T-helper 2 cell (primary cell): Measurements from ENCODE around the gene GALR3.

Experiments
- DNase-seq, 5 experiments: peaks; one replicate each; pipeline versions ENCODE4 v3.0.0 to v3.0.0-alpha.2; 2012 to 2022

Gene GALR3

DNA sequence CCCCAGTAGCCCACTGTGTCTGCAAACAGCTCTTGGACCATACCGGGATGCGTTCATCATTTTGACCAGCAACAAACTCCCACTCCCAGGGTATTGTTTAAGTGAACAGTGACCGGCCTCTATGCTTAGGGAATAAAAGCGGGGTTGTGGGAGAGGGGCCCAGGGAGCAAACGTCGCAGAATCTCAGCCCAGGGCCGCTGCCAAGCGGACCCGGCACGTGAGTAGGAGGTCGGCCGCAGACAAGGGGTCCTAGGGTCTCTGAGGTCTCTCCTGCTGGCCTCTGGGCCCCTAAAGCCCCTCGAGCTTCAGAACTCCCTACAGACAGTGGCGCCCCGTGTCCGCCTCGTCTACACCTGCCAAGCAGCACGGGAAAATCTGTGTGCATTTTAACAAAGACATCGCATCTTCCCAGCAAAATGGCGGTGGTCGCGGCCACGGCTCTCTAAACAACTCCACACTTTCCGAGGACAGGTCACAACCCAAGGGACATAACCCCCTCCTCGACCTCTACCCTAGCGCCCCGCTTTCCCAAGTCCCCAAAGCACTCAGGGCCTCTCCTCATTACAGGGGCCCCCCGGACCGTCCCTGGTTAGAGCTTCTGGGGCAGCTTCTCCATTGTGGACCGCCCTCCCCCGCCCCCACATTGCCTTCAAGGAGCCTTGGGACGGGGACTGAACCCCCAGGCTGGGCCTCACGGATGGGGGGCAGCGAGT, 19.4 kb upstream of the GALR3 start:
- DNase-seq, result no peak

DNA sequence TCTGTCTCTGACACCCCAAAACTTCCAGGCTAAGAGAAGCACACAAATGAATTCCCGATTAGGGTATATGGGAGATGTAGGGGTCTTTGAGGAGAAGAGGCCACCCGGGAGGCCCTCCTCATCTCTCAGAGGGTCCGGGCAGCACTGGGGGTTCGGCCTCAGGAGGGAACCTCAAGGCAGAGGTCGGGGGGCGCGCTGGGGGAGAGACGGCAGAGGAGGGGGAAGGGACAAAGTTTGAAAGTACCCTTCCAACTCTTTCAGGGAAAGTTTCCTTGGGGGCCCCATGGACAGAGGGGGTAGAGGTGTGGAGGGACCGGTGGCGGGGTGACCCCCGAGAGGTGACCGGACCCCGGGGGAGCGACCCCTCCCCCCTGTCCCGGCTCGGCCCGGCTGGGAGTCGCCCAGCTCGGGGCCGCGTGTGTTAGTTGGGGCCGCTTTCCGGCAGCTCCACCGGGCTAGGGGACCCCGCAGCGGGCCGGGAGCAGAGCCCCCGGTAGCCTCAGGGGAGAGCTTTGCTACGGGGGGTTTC, 18.8 kb upstream of the GALR3 start:
- no peak for DNase-seq

DNA sequence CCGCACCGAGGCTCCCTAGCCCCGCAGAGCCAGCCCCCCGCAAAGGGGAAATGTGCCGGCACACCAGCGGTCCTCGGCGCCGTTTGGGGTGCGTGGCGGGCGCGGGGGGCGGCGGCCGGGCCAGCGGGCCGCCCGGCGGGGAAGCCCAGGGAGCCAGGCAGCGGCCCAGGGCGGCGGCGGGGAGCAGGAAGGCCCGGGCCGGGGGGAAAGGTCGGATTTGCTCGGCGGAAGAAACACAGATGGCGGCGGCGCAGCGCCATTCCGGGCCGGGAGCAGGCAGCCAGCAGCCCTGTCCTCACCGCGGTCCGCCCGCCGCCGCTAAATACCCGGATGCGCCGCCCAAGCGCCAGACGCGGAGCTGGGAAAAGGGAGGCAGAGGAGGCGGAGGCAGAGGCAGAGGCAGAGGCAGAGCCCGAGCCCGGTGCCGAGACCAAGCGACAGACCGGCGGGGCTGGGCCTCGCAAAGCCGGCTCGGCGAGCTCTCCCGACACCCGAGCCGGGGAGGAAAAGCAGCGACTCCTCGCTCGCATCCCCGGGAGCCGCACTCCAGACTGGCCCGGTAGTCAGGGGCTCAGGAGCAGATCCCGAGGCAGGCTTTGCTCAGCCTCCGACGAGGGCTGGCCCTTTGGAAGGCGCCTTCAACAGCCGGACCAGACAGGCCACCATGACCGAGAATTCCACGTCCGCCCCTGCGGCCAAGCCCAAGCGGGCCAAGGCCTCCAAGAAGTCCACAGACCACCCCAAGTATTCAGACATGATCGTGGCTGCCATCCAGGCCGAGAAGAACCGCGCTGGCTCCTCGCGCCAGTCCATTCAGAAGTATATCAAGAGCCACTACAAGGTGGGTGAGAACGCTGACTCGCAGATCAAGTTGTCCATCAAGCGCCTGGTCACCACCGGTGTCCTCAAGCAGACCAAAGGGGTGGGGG, 18.0 kb upstream of the GALR3 start:
- DNase-seq, result peak; percentile 38 to 84 (median 50)

DNA sequence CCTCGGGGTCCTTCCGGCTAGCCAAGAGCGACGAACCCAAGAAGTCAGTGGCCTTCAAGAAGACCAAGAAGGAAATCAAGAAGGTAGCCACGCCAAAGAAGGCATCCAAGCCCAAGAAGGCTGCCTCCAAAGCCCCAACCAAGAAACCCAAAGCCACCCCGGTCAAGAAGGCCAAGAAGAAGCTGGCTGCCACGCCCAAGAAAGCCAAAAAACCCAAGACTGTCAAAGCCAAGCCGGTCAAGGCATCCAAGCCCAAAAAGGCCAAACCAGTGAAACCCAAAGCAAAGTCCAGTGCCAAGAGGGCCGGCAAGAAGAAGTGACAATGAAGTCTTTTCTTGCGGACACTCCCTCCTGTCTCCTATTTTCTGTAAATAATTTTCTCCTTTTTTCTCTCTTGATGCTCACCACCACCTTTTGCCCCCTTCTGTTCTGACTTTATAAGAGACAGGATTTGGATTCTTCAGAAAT, 17.3 kb upstream of the GALR3 start:
- DNase-seq, result no peak

DNA sequence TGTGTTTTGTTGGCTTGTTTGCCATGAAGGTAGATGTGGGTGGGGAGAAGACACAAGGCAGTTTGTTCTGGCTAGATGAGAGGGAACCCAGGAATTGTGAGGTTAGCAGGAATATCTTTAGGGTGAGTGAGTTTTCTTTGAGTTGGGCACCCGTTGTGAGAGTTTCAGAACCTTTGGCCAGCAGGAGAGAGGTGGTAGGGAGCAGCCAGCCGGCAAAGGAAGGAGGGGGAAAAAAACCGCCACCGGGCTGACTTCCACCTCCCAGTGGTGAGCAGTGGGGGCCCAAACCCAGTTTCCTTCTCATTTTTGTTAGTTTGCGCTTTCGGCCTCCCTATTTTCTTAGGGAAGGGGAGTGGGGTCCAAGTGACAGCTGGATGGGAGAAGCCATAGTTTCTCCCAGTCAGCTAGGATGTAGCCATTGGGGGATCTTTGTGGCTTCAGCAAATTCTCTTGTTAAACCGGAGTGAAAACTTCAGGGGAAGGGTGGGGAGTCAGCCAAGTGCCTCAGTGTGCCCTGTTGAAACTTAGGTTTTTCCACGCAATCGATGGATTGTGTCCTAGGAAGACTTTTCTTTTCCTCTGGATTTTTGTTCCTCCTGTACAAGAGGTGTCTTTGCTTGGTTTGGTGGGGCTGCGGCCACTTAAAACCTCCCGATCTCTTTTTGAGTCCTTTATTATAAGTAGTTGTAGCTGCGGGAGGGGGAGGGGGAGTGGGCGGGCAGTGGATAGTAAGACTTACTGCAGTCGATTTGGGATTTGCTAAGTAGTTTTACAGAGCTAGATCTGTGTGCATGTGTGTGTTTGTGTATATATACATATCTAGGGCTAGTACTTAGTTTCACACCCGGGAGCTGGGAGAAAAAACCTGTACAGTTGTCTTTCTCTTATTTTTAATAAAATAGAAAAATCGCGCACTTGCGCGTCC, 16.5 kb upstream of the GALR3 start:
- peak in 1 of 5 experiments; percentile 32 for DNase-seq

DNA sequence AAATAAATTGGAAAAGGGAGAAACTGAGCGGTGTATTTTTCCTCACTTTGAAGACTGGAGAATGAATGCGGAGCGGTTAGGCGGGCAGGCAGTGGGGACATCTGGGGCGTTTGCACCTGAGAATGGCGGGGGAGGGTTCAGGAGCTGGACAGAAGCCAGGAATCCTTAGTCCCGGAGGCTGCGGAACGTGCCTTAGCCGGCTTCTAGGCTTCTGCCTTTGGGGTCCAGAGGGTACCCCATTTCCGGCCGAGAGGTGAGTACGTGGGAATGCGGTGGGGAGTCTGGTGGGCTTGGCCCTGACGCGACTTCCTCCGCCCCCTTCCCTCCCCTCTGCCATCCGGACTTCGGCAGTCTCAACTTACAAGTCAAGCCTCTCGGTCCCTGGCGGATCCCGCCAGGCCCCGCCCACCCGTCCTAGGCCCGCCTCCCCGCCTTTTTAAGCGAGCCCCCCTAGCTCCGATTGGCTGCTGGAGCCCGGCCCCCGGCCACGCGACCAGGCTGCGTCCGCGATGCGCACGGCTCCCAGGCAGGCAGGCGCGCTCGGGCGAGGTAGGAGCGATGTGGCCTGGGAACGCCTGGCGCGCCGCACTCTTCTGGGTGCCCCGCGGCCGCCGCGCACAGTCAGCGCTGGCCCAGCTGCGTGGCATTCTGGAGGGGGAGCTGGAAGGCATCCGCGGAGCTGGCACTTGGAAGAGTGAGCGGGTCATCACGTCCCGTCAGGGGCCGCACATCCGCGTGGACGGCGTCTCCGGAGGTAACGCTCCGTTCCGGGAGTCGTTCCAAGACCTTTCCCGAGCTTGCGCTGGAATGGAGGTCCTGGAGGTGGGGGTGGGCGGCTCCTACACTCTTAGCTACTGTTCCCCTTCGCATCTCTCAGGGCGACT, 15.5 kb upstream of the GALR3 start, which contains the start of gene GCAT:
Gene GCAT (plus strand): TSS at position 525 of the 884 bp plus-strand sequence. CDS start 34 bp downstream, at position 559.
- peak; percentile 66 to 95 (median 75) for DNase-seq

DNA sequence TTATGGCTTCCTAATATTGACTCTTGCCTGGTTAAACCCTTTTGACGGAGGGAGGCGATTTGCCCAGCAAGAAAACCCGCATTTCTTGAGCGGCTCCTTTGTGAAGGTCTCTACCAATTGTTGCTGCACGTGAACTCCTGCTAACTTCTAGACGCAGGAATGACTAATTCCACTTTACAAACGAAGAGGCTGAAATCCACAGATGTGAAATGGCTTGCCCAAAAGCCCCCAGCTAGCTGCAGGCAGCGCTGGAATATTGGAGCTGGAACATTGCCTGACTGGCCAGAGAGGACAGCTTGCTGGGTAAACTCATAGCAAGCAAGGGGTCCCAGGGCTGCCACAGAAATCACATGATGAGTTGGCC, 14.9 kb upstream of the GALR3 start:
- DNase-seq, result no peak

DNA sequence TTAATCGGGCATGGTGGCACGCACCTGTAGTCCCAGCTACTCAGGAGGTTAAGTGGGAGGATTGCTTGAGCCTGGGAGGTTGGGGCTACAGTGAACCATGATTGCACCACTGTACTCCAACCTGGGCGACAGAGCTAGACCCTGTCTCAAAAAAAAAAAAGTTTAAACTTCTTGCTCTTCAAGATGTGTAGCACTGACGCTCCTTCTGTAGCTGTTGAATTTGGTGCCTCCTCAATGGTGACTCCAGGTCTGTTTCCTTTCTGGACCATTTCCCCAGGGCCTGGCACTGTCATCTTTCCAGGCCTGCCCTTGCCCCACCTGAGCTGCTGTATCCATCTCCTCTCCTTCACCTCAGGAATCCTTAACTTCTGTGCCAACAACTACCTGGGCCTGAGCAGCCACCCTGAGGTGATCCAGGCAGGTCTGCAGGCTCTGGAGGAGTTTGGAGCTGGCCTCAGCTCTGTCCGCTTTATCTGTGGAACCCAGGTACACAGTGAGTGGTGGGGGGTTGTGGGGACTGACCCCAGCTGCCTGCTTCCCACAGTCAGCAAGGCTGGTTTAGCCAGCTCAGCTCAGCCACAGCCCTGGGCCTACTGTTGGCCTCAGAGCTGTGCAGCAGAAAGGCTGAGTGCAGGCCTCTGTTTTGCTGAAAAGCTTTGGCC, 13.4 kb upstream of the GALR3 start:
- DNase-seq, result no peak

DNA sequence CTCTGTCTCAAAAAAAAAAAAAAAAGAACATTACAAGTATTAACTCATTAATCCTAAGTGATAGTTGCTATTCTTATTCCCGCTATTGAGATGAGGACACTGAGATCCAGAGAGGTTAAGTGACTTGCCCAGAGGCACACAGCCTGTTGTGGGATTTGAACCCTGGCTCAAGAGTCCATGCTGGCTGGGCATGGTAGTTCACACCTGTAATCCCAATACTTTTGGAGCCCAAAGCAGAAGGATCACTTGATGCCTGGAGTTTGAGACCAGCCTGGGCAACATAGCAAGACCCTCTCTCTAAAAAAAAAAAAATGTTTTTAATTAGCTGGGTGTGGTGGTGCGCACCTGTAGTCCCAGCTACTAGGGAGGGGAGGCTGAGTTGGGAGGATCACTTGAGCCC, 11.3 kb upstream of the GALR3 start:
- DNase-seq, result no peak

DNA sequence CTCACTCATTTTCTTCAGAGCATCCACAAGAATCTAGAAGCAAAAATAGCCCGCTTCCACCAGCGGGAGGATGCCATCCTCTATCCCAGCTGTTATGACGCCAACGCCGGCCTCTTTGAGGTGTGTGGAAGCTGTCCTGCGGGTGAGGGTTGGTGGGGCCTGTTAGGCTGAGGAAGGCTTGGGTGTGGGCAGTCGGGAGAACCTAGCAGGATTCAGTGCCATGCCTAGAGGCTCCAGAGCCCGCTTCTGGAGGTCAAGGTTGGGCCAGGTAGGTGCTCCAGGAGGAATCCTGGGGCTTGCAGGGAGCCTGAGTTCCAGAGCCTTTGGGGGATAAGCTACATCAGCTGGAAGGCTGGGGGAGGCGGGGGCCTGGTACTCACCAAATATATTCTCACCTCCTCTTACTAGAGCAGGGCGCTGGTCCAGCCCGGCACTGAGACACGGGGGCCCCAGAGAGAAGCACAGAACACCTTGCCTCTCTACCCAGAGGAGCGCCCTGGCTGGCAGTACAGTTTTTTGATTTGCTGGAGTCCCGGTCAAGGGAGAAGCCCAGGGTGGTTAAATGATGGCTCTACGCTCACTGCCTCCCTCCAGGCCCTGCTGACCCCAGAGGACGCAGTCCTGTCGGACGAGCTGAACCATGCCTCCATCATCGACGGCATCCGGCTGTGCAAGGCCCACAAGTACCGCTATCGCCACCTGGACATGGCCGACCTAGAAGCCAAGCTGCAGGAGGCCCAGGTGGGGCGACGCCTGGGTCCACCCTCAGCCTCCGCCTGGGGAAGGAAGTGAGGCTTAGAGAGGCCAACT, 10.1 kb upstream of the GALR3 start:
- no peak for DNase-seq

DNA sequence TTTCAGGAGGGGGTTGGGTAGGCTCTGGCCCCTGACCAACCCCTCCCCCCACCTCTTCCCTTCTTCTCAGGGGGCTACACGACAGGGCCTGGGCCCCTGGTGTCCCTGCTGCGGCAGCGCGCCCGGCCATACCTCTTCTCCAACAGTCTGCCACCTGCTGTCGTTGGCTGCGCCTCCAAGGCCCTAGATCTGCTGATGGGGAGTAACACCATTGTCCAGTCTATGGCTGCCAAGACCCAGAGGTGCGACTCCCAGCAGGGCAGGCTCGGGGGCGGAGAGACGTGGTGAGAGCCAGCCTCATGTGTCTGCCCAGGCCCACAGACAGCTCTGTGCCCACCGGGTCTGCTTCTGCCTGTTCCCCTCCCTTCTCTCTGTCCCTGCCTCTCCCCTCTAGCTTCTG, 7.6 kb upstream of the GALR3 start:
- DNase-seq, result no peak

DNA sequence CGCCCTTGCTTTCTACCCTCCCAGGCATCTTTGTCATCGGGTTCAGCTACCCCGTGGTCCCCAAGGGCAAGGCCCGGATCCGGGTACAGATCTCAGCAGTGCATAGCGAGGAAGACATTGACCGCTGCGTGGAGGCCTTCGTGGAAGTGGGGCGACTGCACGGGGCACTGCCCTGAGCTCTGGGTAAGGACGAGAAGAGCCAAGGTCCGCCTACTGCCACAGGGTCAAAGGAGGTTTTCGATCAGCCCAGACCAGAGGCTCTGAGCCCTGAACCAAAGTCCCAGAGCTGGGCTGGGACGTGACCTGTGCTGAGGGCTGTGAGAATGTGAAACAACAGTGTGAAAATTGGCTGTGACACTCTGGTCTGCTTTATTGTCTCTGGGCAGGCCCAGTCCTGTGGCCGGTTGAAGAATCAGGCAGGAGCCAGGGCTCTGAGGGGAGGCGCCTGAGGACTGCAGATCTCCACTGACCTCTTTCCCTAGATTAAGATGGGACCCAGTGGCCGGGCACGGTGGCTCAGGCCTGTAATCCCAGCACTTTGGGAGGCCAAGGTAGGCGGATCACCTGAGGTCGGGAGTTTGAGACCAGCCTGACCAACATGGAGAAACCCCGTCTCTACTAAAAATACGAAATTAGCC, 6.5 kb upstream of the GALR3 start:
- DNase-seq, result no peak

DNA sequence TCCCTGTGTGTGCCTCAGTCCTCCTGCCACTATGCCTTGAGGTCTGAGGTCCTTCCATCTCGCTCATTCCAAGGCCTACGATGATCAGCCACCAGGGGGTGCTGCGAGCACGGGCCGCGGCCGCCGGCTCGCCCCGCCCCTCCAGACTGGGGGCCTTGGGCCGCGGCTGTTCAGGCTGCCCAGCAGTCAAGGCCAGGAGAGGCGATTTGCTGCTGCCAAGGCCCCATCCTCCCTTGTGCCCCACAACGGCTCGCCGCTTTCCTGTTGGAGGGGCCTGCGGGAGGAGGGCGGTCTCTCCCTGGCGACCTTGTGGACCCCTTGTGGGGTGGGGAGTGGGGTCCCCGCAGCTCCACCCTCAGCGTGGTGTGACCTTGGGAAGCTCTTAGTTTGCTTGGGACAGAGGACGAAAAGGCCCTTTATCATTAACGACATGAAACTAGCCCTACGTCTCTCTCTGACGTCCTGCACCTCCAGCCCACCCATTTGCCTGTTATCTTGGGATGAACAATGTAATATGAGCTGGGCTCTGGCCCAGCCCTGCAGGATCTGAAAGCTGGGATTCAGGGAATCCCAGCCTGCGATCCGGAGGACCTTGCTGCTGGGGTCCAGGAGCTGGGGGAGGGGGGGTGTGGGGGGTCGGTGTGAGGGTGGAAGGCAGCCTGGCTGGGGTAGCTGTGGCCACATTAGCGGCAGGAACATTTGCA, 5.3 kb upstream of the GALR3 start:
- peak; percentile 52 to 78 (median 68) for DNase-seq

DNA sequence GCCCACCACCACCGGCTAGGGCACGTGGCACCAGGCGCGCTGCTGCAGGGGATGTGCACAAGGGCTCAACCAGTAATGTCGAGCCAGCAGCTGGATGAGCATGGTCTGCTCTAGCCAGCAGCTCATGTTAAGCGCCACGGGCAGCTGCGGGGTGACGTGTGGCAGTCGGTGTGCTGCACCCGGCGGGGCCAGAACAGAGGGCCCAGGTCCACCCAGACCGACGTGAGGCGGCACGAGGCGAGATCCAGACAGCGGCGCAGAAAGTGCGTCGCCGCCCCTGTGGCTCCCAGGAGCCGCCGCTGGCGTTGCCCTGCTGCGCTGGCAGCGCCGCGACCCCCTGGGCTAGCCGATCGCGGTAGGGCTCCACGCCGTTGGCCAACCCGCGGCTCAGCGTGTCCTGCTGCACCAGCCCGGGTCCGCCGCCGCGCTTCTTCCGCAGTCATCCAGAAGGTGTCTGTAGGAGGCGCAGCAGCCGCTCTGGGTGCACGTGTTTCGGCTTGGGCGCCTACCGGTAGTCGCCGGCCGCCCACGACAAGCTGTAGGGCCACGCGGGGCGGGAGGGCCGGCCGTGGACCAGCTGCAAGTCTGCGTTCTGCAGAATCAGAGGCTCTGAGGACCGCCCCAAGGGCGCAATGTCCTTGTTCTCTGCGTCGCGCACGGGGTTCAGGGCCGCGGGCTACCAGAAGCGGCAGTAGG, 4.6 kb upstream of the GALR3 start:
- DNase-seq, result peak; percentile 36 to 74 (median 48)

DNA sequence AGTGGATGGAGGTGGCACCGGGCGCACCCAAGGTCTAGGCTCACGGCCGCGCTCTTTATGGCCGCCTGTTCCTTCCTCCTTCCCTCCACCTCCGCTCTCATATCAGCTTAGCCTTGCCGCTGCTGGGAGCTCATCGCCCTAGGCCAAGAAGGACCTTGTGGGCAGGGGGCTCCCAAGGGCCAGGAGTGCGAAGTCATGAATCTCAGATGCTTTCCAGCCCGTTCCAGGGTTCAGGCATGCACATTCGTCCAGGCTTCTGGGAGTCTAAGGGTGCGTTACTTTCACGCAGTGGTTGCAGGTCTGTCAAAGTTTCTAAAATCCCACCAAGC, 4.1 kb upstream of the GALR3 start:
- DNase-seq, result no peak

DNA sequence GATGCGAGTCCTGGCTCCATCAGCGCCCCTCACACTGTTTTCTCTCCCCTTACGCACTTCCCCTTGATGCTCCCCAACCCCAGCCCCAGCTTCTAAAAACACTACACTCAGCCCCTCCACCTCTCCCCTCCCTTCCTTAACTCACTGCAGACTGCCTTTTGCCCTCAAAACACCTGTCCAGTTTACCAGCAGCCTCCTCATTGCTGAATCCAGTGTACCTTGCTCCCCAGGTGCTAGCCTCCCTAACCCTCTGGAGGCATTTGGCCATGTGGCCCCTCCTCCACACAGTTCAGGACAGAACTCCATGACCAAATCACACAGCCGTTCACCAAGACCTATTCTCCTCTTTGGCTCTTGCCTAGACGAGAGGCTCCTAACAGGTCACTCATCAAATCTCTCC, 2.8 kb upstream of the GALR3 start:
- DNase-seq, result no peak

DNA sequence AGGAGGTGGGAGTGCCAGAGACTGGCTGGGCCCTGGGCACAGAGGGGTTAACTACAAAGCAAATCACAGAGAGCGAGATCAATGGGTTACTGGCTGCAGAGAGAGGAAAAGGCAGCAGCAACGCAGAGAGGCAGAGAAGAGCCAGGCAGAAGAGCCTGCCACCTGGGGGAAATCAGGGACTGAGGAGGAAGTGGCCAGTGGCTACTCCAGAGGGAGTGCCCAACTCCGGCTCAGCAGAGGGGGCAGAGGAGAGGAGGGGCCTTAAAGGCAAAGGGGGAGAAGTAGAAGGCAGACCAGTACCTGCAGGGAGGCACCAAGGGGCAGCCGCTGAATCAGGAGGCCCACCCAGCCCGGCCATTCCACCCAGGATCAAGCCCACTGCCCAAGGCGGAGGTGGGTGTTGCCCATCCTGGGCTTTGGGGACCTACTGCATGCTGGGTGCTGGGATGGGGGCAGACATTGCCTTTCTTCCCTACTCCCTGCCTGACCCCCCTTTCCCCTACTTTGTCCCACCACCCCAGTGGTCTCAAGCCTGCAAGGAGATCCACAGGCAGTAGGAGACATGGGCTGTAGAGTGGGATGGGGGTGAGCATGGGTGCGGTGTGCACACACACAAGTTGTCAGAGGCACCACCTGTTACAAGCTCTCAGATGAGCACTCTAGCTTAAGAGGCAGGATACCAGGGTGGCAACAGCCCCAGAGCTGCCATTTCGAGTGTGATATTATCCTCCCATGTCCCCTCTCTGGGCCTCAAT, 926 bp upstream of the GALR3 start:
- no peak for DNase-seq
